ENCODE measurements around the gene SLC25A42. TPM values are rescaled to one million over a fixed set of nuclear protein-coding genes. Genes with fewer than 3 reads are reported as not detected.
"Not testable (repeated sequence)": the region's sequence is repeated elsewhere in the genome, so short reads cannot be mapped to it uniquely, and the experiment has no call there.

The SLC25A42 gene
- total RNA-seq, 1 donor from 2014 or later, result 6.6 TPM

DNA sequence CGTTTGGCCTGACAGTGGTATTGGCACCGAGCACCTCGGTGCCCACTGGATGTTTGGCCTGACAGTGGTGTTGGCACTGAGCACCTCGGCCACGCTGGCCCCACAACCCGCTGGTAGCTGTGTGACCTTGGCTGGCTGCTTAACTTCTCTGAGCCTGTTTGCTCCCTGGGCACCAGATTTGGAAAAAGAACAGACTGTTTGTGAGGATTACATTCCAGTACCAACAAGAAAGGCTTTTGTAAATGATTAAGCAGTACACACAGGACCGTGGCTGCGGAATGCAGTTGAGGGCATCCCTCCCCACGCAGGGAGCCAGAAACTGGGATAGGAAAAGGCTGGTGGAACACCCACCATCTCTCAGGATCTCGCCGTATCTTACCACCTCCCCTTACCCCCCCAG is 31.9 kb downstream of the SLC25A42 start:
- DNase-seq (ENCODE audit: extremely low spot score in 2 of 2), result no peak
- intact Hi-C loops (cut with DNase I), result no loop called here
- no peaks in the 10 kb centered on the region for H3K4me1 ChIP-seq
- no peaks in the 10 kb centered on the region for H3K9me3 ChIP-seq
- H3K27me3 ChIP-seq, result no peaks in the 10 kb centered on the region
- TF ChIP-seq POLR2AphosphoS5 (IDR thresholded peaks at IDR 0.05; ENCODE audit: insufficient read depth in 1 of 2, low read depth in 1 of 2), result no peak
- TF ChIP-seq POLR2A (IDR thresholded peaks at IDR 0.05), result no peak
- TF ChIP-seq, protein P1, sequence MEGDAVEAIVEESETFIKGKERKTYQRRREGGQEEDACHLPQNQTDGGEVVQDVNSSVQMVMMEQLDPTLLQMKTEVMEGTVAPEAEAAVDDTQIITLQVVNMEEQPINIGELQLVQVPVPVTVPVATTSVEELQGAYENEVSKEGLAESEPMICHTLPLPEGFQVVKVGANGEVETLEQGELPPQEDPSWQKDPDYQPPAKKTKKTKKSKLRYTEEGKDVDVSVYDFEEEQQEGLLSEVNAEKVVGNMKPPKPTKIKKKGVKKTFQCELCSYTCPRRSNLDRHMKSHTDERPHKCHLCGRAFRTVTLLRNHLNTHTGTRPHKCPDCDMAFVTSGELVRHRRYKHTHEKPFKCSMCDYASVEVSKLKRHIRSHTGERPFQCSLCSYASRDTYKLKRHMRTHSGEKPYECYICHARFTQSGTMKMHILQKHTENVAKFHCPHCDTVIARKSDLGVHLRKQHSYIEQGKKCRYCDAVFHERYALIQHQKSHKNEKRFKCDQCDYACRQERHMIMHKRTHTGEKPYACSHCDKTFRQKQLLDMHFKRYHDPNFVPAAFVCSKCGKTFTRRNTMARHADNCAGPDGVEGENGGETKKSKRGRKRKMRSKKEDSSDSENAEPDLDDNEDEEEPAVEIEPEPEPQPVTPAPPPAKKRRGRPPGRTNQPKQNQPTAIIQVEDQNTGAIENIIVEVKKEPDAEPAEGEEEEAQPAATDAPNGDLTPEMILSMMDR (IDR thresholded peaks at IDR 0.05), result no peak
- H3K36me3 ChIP-seq, result no peaks in the 10 kb centered on the region
- no peak overlapping the region for H3K27ac ChIP-seq
- H3K4me3 ChIP-seq, result no peak overlapping the region

DNA sequence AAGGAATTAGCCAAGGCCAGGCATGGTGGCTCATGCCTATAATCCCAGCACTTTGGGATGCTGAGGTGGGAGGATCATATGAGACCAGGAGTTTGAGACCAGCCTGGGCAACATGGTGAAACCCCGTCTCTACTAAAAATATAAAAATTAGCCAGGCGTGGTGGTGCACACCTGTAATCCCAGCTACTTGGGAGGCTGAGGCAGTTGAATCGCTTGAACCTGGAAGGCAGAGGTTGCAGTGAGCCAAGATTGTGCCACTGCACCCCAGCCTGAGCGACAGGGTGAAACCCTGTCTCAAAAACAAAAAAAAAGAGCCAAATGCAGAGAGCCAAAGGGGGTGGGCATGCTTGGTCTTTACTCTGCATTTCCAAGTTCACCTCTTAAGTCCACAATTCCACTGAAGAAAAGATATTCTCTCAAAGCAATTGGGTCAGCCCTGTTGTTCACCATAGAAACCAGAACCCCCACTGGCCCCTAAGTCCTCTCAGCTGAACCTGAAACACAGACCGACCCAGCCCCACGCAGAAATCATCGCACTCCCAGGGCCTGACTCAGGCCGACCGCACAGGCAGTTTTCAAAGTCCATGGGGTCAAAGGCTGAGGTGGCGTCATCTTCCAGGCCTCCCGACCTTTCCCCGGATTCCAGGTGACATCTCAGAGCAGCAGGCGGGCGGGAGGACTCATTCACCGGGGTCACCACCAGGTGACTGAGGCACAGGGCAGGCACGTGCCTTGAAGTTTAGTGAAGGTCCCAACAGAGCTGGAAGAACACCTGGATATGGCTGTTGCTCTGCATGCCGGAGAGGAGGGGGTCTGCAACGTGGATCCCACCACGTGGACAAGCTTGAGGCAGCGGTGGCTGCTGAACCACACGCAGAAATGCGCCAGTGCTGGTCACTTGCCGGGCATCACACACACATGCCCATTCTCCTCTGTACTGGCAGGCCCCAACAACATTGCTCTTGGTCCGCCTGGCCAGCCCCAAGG is 33.1 kb downstream of the SLC25A42 start:
- DNase-seq (ENCODE audit: extremely low spot score in 2 of 2), result no peak
- TF ChIP-seq, protein P1 (IDR thresholded peaks at IDR 0.05), result no peak
- TF ChIP-seq POLR2AphosphoS5 (IDR thresholded peaks at IDR 0.05; ENCODE audit: insufficient read depth in 1 of 2, low read depth in 1 of 2), result no peak
- no peak for TF ChIP-seq POLR2A (IDR thresholded peaks at IDR 0.05)
- Histone ChIP-seq H3K4me3 (no peak overlapping the region), H3K27me3 (no peaks in the 10 kb centered on the region), H3K36me3 (no peaks in the 10 kb centered on the region), H3K27ac (no peak overlapping the region), H3K4me1 (no peaks in the 10 kb centered on the region), H3K9me3 (no peaks in the 10 kb centered on the region)
- intact Hi-C loops (cut with DNase I), result no loop called here

DNA sequence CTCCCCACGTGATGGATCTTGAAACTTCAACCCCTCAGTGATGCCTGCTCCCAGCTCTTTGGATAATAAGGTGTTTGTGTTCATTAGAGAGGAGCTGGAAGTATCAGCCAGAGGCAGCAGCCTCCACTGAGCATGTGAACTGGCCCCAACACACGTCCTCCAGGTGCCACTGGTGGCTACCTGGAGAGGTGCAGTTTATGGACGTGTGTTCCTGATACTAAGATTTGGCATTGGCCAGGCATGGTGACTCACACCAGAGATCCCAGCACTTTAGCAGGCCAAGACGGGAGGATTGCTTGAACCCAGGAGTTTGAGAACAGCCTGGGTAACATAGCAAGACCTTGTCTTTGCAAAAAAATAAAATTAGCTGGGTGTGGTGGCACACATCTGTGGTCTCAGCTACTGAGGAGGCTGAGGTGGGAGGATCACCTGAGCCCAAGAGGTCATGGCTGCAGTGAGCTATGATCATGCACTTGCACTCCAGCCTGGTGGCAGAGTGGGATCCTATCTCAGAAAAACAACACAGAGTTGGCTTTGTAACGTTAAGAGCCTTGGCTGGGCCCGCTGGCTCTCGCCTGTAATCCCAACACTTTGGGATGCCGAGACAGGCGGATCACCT is 34.4 kb downstream of the SLC25A42 start:
- H3K36me3 ChIP-seq, result no peaks in the 10 kb centered on the region
- no peak for TF ChIP-seq POLR2AphosphoS5 (IDR thresholded peaks at IDR 0.05; ENCODE audit: insufficient read depth in 1 of 2, low read depth in 1 of 2)
- no peaks in the 10 kb centered on the region for H3K9me3 ChIP-seq
- no peak overlapping the region for H3K27ac ChIP-seq
- H3K4me3 ChIP-seq, result no peak overlapping the region
- H3K4me1 ChIP-seq, result no peaks in the 10 kb centered on the region
- intact Hi-C loops (cut with DNase I), result no loop called here
- no peaks in the 10 kb centered on the region for H3K27me3 ChIP-seq
- DNase-seq (ENCODE audit: extremely low spot score in 2 of 2), result no peak

DNA sequence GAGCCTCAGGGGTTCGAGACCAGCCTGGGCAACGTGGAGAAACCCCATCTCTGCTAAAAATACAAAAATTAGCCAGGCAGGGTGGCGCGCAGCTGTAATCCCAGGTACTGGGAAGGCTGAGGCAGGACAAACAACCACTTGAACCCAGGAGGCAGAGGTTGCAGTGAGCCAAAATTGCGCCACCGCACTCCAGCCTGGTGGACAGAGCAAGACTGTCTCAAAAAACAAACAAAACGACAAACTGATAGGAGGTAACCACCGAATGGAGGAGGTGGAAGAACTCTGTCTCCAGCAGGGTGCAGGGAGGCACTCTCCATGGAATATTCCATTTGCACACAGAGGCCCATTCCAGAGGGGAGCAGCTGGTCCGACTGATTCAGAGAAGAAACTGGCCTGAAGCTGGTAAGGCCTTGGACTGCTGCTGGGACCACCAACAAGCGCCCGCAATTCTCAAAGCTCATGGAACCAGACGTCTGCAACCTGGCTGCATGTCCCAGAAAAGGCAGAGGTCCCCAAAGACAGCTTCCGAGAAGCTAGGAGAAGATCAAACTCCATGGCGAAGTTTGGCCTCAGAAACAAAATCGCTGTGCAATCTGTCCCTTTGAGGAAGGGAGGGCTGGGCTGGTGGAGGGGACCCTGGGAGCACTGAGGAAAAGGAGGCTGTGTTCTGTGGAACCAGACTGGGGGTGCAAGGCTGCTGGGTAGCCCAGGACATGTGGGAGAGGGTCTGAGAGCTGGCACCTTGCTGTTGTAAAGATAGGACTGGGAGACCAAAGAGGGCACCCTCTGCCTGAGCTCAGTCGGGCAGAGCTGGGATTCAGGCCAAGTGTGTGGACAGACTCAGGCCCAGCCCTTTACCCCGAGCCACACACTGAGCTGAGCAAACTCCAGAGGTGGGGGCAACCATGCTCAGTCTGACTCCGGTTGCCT is 35.2 kb downstream of the SLC25A42 start:
- Histone ChIP-seq H3K36me3 (no peaks in the 10 kb centered on the region), H3K4me3 (no peak overlapping the region), H3K27me3 (no peaks in the 10 kb centered on the region), H3K9me3 (no peaks in the 10 kb centered on the region), H3K27ac (no peak overlapping the region), H3K4me1 (peaks cover under 1% of the 10 kb centered on the region)
- TF ChIP-seq POLR2AphosphoS5 (IDR thresholded peaks at IDR 0.05; ENCODE audit: insufficient read depth in 1 of 2, low read depth in 1 of 2) (no peak), POLR2A (IDR thresholded peaks at IDR 0.05) (no peak)
- TF ChIP-seq, protein P1 (IDR thresholded peaks at IDR 0.05), result no peak
- no peak for DNase-seq (ENCODE audit: extremely low spot score in 2 of 2)
- intact Hi-C loops (cut with DNase I), result no loop called here

DNA sequence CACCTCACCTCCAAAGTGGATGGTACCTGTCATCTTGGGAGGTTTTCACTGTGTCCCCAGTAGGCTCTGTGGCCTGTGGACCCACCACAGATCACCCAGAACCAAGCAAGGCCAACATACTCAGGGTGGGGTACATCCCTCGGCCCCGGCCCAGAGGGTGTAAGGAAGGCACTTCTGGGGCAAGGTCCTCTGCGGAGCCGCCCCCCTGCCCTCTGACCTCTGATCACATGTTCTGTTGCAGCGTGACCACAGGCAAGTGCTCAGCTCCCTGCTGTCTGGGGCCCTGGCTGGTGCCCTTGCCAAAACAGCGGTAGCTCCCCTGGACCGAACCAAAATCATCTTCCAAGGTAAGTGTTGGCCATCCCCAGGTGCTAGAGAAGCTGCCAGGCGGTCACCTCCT is 37.7 kb downstream of the SLC25A42 start:
- H3K36me3 ChIP-seq, result no peaks in the 10 kb centered on the region
- H3K27ac ChIP-seq, result no peak overlapping the region
- intact Hi-C loops (cut with DNase I), result no loop called here
- no peaks in the 10 kb centered on the region for H3K27me3 ChIP-seq
- H3K4me3 ChIP-seq, result no peak overlapping the region
- H3K9me3 ChIP-seq, result no peaks in the 10 kb centered on the region
- DNase-seq (ENCODE audit: extremely low spot score in 2 of 2), result no peak
- peaks cover 22% of the 10 kb centered on the region for H3K4me1 ChIP-seq
- TF ChIP-seq POLR2AphosphoS5 (IDR thresholded peaks at IDR 0.05; ENCODE audit: insufficient read depth in 1 of 2, low read depth in 1 of 2) (no peak), POLR2A (IDR thresholded peaks at IDR 0.05) (no peak)
- TF ChIP-seq, protein P1 (IDR thresholded peaks at IDR 0.05), result no peak

DNA sequence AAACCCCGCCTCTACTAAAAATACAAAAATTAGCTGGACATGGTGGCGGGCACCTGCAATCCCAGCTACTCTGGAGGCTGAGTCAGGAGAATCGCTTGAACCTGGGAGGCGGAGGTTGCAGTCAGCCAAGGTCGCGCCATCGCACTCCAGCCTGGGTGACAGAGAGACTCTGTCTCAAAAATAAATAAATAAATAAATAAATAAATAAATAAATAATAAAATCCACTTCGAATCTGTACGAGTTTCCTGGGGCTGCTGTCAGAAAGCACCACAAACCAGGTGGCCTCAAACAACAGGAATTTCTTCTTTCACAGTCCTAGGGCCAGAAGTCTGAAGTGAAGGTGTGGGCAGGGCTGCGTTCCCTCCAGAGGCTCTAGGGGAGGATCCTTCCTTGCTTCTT is 38.8 kb downstream of the SLC25A42 start:
- intact Hi-C loops (cut with DNase I); DNase-seq (ENCODE audit: extremely low spot score in 2 of 2); H3K36me3 ChIP-seq; H3K27me3 ChIP-seq; H3K4me3 ChIP-seq; H3K27ac ChIP-seq; H3K9me3 ChIP-seq: not testable (repeated sequence)
- H3K4me1 ChIP-seq, result peaks cover 29% of the 10 kb centered on the region
